ENCODE results near the gene NHS.

The NHS gene

DNA sequence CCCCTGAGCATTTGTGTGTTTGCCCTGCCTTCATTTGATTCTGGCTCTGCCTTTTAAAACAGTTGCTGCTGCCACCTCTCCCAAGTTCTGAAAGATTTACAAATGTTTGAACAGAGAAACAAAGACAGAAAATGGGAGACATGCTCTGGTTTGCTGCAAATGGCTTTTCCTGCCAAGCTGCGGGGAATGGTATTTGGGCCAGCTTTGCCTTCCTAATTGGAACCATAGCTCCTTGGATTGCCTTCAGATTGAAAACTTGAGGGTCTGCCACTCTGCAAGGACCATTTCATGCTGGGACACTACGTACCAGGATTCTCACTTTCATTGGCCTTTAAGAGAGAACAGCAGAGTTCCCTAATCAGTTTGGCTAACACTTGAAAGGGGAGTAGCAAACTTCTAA is 74.9 kb downstream of the NHS start:
- no peak for DNase-seq

DNA sequence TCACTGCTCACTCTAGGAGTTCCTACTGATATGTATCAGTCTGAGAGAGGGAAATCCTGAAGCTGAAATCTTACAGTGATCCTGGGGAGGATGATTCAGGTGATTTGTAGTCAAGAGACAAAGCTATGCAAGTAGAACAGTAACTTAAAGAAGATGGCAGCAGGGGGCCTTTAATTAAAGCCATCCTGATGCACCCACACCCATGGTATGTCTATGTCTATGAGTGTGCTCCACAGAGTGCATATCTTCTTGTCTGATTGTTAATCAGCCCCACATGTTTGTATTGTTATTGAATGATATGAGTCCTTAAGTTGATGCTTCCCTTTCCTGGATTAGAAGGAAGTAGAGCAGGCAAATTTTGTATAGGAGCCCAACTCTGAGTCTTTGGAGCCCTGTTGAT is 78.8 kb downstream of the NHS start:
- no peak for DNase-seq

DNA sequence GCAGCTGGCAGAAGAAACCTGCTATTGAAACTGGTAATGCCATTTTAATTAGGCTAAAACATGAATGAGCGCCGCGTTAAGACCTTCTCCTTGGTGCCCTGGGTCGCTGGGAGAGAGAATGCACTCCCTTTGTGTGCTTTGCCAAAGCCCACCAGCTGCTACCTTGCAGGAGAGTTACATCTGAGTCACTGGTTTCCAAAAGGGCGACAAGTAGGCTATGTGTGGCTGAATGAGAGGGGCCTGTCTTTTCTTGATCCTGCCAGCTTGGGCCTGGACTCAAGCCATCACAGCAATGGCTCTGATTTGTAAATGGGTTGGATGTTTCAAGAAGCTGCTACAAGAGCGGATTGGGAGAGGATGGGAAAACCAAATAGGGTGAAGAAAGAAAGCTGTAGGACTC is 81.5 kb downstream of the NHS start:
- DNase-seq, result no peak

DNA sequence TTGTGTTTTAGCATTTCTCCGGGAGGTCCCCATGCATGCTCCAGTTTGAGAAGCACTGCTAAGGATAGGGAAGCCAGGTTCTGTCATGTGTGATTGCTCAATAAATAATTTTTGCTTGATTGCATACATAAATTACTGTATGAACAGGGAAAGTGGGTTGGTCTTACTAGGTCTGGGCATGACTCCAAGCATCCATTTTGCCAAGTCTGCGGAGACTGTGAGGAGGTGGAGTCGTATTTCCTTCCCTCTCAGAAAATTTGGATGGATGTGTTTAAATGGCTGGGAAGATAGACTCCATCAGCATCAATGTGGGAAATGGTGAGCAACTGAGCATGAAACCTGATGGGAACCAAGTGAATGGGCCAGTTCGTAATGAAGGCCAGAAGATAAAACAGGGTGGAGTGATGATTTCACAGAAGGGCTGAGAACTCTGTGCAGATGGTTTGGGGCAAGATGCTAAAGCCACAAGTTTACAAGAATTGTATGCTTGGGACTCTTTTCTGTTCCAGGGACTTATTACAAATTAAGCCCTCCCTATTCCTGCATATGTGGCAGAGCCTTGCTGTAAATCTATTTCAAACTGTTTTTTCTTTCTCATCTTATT is 84.1 kb downstream of the NHS start:
- DNase-seq, result no peak

DNA sequence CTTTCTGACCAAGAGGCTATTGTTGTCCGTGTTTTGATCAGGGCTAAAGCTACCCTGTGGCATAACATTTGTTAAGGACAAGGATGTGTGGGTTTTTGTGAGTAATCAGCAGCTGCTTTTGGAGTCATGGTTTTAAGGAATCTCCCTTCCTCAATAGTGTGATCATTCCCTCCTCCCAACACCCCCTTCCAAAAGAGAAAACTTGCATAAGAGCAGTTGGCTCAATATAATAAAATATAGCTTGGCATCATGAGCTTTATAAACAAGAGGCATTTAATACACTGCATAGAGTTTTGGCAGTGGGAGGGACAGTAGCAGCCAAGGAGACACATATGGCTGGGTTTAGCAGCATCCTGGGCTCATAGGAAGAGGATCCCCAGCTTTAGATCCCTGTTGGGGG is 84.7 kb downstream of the NHS start:
- no peak for DNase-seq

DNA sequence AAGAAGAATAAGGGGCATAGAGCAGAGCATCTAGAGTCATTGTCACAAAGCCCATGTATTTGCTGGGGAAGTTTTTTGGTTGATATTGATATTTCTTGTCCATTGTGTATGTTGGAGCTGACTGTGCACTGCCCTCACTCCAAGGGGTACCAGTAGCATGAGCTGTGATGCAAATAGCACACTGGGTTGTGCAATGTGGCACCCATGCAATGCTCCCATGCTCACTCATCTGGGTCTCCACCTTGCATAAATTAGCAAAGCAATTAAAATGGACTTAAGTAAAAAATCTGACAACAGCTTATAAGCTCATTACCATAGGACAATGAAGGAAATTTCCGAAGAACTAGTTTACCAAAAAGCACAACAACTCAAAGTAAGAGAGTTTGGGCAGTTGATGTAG is 87.9 kb downstream of the NHS start:
- no peak for DNase-seq

DNA sequence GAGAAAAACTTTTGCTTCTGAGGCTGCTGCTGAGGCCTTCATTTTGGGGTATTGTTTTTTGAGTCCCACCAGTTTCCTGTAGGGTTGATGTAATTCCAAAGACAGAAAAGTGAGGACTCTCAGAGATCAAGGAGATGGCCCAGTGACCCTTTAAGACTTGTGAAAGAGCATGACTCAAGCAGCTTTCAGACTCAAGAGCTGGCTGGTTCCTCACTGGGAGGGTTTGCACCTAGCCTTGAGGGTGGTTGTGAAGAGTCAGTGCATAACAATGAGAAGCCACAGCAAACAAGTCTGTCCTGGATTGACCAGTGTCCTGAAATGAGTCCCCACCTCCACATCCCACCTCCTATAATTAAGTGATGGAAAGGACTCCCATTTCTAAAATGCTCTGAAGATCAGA is 89.2 kb downstream of the NHS start:
- no peak for DNase-seq

DNA sequence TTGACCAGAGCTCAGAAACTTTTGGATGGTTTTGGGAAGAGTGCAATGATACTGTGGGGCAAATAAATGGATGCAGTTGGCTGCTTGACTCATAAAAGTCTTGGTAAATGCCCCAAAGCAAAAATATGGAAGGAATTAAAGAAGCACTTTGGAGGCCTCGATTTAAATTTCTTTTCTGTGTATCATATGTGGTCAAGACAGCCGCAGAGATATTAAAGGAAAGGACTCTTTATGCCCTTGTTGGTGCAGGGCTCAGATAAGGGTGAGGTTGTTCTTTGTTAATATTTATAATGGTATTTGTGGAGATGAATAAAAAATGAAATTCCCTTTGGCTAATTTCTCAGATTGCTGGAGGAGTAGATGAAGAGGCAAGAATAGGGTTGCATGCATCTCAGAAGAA is 90.2 kb downstream of the NHS start:
- DNase-seq, result no peak

DNA sequence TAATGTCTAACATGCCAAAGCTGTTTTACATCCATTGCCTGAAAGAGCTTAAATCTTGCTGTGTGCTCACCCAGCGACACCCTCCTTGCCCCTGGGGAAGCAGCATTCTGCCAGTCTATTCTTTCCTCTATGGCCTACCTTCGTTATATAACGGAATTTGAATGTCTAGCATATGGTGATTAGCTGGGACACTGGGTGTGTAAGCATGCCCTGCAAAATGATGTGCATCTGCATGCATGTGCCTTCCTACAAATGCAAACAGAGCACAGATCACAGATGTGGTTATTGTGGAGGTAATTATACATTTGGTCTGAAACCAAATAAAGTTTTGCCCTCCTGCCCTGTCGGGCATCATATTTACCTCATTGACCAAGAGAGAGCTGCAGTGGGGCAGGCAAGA is 90.8 kb downstream of the NHS start:
- no peak for DNase-seq

DNA sequence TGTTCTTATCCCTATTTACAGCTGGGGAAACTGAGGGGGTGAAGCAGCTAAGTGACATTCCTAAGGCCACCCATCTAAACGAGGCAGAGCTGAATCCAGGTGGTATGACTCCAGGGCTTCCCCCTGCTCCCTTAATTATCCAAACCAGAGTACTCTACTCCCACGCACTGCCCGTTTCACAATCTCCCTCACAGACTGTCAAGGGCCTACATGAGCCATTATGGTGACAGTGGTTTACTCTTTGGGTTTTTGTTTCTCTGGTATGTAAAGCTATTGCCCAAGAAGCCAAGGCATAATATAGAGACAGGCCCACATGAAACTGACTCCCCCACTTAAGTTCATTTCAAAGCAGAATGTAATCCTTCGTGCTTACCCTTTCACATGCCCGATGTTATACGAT is 95.1 kb downstream of the NHS start:
- no peak for DNase-seq

DNA sequence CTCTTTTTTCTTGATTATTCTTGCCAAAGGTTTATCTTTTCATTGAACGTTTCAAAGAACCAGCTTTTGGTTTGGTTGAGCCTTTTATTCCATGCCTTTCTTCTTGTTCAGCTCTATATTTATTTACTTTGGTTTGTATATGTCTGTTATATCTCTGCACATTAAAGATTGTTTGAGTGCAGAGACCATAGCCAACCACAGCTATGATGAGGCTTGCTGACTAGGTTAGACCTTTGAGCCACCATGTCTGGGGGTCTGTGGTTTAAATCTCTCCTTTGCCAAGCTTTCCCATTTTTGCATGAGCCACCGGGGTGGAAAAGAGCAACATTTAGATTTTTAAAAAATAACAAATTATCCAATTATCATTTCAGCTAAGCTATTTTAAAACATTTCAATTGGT is 96.1 kb downstream of the NHS start:
- DNase-seq, result no peak

DNA sequence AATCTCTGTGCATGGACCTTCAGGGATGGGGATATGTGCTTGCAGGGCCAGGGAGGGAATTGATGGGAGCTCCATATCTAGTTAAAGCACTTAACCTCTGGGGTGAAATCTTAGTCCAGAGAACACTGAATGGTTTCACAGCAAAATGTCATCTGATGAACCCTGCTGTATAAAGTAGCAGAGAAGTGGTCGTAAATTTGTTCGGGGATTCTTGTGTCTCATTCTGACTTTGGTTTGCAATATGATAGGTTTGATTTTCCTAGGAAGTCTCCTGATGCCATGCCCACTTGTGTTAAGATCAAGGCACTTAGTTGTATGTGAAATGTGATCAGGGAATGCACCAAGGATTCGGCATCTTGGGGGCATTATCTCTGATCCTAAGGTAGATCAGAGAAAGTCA is 96.9 kb downstream of the NHS start:
- no peak for DNase-seq

DNA sequence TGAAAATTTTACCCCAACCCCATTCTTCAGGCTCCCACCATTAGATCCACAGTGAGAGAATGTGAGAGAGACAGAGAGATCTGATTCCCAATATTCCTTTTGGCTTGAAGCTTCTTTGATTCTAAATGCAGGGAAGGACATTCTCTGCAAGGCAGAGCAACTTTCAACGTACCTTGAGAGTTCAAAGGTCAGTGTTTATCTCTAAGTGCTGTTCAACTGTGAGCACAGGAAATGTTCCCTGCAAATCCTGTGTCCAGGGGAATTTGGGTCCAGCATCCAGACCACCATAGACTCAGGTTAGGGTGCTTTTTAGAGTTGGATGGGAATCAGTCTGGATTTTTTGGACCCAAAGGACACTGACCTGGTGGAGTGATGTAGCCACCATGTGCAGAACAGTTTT is 97.4 kb downstream of the NHS start:
- DNase-seq, result no peak

DNA sequence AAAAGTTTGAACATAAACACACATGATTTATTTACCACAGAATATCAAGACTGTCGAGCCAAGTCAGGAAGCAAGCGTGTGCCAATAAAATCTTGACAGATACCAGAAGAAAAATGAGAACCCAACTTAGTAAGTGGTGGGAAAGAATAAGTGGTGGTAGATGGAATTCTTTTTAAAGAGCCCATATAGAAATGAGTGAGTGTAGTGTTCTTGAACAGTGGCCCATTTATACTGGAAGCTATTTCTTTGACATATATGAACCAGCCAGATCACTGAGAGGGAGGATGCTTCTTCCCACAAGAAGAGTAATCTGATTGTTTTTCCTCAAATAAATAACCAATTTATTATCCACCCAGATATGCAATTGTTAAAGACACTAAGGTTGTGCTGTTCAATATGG is 98.0 kb downstream of the NHS start:
- no peak for DNase-seq

DNA sequence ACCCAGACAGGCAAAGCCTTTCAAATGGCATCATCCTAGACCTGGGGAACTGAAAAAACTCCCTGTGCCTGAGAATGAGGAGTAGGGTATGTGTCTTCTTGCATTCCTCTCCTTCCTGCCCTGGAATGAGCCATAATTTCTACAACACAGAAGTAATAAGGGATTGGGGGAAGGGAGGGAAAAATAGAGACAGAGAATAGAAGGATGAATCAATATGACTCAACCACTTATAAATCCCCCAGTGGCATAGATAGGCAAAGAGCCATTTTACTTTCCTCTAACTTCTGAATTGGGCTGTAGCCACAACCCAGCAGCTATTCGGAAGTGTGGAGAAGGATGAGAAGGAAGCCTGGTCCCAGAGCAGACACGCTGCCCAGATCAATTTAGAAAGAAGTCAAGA is 99.9 kb downstream of the NHS start:
- DNase-seq, result no peak

DNA sequence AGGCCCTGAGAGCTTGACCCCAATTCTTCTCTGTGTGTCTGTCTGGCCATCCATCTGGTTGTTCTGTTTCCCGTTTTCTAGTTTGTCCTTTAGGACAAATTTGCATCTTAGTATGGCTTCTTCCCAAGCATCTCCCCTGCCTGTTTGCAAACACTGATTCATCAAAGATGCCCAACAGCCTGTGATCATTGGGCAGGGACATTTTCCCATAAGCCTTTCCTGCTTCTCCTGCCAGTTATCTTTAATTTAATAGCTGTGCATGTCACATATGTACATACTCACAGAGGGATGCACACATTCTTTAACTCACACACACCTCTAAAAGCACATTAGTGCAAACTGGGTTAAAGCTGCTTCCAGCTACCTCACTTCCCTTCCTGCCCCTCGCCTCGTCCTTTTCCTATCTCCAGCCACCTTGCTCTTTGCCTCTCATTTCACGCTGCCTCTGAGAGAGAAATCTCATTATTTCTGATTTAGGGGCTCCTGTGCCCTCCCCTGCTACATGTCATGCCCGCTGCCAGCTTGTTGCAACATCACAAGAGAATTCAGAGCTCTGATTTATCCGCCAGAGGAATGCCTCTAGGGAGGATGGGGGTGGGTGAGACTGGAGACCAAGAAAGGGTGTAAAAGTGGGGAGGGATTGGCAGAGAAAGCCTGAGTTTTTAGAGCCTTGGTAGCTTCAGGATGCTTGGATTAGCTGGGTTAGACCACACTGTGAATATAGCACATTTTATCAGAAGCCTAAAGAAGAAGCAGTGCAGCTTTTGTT is 100.6 kb downstream of the NHS start:
- no peak for DNase-seq

DNA sequence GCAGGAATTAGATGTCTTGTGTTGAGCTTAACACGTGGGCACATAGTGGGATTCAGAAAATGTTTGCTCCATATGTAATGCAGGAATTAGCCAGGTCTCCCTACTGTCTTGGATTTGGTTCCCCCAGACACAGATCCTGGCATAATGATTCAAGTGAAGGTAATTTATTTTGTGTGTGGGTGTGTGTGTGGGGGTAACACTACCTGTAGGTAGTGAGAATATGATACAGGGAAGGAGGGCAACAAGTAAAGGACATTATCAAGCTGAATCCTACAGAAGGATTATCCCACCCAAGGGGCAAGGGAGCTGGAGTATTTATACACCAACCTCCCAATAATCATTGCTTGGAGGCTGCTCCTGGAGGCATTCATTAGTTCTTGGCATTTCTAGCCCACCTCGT is 101.4 kb downstream of the NHS start:
- no peak for DNase-seq

DNA sequence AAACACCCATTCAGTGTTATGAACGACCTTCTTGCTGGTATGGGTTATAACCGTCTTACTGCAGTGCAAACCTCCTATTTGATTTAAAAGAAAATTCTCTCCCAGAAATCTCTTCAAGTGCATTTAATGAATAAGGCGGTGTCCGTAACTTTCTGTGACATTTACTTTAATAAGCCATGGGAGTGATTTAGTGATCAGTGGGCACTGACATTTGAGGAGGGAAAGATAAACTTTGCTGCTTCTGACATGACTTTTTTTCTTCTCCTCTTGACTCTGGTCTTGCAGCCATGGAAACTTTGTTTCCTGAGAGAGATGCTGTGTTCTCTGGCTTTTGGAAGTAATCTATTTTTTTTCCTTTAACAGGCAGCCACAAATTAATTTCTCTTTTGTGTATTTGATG is 106.1 kb downstream of the NHS start:
- no peak for DNase-seq

DNA sequence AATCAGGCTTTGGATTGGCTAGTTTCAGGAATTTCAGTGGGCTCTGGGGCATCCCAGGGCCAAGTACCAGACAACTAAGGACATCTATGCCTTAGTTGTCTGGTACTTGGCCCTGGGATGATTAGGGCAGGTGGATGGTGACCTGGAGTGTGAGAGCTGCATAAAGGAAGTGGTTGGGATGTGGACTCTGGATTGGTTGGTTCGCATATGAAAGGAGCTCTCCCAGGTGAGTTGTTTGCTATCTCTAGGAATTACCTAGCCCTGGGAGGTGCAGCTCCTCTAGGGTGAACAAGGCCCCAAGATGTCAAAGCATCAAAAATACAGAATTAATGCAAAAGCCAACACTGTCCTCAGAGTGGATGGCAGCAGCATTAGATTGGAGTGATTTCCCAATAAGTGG is 109.6 kb downstream of the NHS start:
- no peak for DNase-seq

DNA sequence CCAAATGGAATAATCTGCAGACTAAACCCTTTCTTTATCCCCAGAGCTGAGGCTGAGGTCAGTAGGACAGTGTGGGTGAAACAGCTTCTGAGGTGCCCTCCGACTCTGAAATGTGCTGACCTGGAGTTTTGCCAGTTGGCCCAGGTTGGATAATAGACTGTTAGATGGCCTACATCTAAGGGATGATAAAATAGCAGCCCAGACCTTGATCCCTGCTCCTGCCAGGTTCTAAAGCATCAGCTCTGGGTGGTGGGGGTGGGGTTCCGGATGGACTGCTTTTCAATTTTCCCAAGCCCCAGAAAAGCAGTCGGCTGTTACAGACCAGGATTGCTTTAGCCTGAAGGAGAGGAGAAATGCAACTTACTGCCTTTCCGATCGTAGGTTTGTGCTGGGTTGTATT is 110.4 kb downstream of the NHS start:
- no peak for DNase-seq

DNA sequence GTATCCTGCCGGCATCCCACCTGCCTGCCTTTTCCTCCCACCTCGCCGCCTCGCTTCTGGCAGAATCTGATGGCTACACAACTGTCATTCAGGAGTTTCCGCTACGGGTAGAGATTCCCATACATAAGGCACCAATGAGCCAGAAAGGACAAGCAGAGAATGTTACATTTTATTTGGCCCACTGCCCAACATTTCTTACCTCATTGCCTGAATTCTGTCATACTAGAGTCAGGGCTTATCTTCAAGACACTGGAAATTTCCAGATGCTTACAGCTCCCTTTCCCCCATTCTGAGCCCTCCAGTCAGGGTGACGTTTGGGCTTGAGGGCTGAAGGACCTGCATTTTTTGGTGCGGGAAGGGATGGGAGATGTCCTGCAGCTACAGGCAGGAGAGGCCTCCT is 113.0 kb downstream of the NHS start:
- DNase-seq, result no peak

DNA sequence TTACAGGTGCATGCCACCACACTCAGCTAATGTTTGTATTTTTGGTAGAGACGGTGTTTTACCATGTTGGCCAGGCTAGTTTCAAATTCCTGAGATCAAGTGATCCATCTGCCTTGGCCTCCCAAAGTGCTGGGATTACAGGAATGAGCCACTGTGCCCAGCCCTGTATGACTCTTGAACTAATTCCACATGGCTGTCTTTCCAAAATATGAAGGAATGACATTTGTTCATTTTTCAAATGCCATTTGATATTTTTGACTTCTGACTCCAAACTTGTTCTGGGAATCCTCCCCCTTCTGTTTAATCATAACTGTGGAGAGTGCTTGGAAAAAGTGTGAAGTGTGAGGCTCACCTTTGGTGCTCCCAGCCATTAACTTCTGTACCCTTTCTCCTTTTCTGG is 119.2 kb downstream of the NHS start:
- no peak for DNase-seq

DNA sequence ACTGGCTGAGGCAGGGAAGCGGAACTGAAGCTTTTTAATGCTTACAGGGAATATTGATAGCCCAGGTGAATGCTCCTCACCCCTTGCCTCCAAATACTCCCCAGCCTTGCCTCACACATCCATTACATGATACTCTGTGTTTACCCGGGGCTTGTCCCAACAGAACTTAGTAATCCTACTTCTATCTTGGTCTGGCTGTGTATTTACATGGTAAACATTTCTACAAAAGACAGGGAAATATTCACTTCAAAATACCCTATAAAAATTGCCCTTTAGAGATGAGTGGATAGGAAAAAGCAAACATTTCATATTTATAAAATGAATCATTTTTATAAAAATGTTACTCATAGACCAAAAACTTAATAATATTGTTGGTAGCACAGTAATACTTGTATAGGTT is 120.1 kb downstream of the NHS start:
- no peak for DNase-seq

DNA sequence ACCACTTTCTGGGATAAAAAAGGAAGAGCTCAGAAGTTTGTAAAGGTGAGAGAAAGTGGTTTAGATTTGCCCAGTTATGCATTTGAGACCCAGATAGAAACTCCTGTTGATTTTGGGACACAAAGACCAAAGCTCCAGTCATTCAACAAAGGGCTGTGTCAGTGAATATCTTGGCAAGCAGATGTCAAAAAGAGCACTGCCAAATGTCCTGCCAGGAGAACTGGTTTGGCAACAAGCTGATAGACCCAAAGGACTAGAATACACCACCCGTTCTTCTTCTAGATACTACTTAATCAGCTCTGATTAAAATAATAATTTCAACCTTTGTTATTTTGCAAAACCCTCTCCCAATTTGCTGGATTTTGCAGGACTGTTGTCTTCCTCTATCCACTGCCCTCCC is 121.4 kb downstream of the NHS start:
- no peak for DNase-seq

DNA sequence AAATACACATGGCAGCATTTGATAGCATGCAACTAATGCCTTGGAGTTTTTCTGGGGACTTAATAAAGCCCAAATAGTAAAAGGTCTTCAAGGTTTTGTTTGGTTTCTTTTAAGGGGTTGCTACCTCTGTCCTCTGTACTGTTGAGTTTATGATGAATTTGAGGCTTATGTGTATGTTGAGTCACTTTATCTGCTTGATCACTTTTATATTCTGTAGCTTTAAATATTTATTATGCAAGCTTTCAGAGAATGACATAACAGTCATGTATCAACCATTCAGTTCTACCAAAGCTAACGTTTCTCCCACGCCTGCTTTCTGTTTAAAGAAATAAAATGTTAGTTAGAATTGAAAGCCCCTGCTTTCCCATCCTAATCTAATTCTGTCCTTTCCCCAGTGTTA is 122.2 kb downstream of the NHS start:
- DNase-seq, result no peak
